NCI-H2081 (cell line): ENCODE results near the gene IRX5.
A peak's percentile ranks its signal among the peaks of the same experiment; 100 is the strongest.

ENCODE experiments used
- DNase-seq, 2 experiments: peaks; one replicate each; lab custom pipeline; 2025; lab: John Stamatoyannopoulos, UW

The IRX5 gene

DNA sequence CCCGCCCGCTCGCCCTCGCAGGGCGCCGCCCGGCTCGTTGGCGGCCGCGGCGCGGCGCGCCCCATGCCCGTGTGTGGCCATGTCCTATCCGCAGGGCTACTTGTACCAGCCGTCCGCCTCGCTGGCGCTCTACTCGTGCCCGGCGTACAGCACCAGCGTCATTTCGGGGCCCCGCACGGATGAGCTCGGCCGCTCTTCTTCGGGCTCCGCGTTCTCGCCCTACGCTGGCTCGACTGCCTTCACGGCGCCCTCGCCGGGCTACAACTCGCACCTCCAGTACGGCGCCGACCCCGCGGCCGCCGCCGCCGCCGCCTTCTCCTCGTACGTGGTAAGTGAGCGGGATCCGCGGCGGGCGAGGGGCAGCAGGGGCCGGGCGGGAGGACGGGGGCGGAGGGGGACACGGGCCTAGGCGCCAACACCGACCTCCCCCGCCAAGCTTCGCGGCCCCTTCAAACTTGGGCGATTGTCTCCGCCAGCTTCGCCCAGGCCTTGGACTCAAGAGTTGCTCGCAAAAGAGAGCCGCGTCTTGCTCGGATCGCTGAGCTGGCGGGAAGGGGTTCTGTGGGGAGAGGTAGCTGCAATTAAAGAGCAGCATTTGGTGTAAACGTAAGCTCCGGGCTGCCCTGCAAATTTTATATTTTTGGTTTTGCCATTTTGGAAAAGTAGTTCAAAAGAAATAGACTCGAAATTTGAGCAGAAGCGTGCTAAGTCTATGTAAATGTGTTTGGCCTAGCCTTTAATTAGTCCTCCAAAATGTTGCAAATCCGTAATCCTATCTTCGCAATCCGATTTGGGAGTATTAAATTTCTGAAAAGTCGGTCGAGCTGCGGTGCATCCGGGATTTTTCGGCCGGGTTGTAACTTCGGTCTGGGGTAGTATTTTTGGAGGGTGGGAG, 702 bp downstream of the IRX5 start:
- peak in 1 of 2 experiments; percentile 27 for DNase-seq

GRCh38 chr16:54932021-54932660, 1.5 kb downstream of the IRX5 start:
- DNase-seq: no peak

- DNase-seq: no peak
These were observed 2.1 kb downstream of the IRX5 start for GRCh38 chr16:54932737-54933254.

DNA sequence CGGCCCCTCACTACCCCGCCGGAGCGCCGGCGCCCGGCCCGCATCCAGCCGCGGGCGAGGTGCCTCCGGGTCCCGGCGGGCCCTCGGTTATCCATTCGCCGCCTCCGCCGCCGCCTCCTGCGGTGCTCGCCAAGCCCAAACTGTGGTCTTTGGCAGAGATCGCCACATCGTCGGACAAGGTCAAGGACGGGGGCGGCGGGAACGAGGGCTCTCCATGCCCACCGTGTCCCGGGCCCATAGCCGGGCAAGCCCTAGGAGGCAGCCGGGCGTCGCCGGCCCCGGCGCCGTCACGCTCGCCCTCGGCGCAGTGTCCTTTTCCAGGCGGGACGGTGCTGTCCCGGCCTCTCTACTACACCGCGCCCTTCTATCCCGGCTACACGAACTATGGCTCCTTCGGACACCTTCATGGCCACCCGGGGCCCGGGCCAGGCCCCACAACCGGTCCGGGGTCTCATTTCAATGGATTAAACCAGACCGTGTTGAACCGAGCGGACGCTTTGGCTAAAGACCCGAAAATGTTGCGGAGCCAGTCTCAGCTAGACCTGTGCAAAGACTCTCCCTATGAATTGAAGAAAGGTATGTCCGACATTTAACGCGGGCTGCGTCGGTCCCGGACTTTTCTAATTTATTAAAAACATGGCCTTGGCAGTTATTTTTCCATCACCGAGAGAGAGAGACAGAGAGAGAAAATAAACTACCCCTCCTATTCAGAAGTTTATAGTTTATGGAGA, 2.8 kb downstream of the IRX5 start:
- no peak for DNase-seq

DNA sequence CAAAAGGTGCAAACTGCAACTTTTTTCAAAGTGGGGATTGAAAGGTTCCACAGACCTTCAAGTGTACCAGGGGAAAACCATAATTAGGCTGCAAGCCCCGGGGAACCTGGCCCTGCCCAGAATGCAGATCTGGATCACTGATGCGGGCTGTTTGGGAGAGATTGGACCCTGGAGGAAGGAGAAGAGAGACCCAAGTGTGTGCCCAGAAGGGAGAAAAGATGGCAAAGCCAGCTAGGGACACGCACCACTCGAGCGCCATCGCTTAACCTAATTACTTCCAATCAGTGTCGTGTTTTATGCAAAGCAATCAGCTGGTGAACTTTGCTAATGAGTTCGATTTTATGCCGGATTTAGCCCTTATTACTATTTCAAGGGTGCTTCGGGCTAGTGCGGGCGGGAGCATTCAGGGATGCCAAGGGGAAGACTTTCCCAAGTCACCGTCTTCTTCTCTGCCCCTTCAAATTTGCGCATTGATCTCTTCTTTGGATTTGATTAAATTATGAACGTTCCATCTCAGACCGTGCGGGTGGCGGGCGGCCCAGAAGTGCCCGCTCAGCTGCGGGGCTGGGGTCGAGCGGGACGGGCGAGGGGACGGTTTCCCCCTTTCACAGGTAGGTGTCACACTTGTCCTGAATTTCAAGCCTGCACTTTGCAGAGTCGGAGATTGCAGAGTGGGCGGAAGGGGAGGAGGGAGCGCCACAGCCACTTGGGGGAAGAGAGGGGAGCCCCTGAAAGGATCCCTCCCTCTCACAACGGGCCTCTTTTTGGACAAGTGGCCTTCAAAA, 4.0 kb downstream of the IRX5 start:
- DNase-seq: peak in 1 of 2 experiments; percentile 6

DNA sequence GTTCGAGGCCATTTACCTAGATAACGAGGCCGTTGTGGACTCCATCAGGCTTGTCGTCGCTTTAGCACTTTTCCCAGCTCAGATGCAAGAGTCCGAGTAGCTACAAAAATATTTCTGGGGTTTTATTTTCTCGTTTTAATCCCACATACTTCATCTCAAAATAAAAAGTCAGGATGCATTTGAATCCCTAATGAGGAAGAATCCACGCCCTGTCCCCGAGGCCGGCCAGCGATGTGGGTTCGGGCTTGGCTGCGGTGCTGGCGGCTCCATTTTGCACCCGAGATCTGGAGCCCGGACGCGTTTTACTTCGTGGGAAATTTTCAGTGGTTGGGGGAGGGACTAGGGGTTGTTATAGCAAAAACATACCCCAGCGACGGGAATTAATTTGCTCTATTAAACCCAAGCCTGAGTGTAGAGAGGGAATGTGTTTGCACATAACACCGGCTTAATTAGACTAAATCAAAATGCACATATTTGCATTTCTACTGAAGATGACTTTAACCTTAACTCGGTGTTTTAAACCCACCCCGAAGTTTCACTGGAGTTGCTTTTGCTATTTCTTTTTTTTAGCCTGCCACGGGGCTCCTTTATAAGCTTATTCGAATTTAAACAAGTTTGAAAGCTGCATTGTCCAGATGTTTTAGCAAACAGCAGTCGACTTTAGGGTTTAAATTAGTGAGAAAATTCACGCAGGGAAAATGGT, 4.8 kb downstream of the IRX5 start:
- DNase-seq: no peak

DNA sequence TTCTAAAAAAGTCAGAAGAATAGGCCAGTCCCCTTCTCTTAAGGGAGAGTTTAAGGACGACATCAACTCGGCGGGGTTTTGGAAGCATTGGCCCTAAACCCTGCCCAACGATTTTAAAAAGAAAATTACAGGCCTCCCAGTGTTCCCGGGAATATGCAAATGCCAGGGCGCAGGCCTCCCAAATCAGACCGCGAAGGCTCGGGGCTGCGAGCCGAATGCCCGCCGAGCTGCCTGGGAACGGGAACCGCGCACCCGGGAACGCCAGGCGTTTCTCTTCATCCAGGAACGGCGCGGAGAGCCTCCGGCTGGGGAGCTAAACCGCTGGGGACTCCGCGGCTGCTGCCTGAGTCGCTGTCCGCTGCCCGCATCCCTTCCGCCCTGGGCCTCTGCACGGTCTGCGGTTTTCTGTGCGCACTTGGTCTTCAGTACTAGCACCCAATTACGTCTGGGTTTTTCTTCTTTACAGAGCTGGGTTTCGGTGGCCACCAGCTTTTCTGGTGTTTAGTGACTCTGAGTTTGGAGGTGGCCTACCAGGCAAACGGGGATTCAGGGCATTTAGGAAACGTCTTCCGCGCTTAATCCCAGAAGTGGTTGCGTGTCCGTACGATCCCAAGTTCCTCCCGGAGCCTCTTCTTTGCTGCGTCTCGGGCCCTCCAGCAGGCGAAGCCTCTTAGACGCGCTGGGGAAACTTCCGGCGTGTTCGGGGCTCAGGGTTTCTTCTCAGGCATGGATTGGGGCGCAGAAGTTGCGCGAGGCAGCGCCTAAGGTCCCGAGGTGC, 5.7 kb downstream of the IRX5 start:
- DNase-seq: peak in 1 of 2 experiments; percentile 12

DNA sequence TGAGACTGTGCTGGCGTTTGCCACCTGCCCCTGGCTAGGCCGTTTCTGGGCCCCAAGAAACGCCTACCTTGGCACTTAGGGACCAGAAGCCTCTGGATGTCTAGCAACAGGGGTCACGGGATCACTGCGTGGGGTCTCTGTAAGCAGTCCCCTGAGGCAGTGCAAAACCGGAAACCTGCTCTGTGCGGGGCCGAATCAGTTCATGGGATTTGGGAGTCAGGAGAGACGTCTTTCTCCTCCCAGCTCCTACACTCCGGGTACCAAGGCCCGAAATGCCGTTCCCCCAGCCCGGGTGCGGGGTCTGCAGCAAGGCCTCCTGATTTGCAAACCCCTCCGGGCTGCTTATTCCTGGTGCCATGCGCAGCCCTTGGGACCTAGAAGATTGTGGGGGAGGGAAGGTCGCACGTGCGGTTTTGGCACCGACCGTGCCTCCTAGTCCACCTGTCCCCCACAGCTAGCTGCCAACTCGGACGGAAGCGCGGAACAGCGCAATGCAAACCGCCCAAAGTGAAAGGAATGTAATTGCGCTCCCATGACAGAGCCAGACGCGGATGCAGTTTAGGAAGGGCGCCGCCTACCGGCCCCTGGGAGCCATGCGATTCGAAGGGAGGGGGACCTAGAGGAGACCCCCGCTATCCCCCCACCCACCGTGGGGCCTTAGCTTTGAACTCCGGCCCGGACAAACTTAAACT, 6.5 kb downstream of the IRX5 start:
- DNase-seq: no peak

- DNase-seq: no peak
These were observed 7.1 kb downstream of the IRX5 start for GRCh38 chr16:54937671-54938211.

- peak in 1 of 2 experiments; percentile 10 for DNase-seq
These were observed 7.8 kb downstream of the IRX5 start for GRCh38 chr16:54938212-54939028.

GRCh38 chr16:54939029-54939346, 8.3 kb downstream of the IRX5 start:
- DNase-seq: no peak

GRCh38 chr16:54939510-54940278, 9.0 kb downstream of the IRX5 start:
- DNase-seq: no peak

DNA sequence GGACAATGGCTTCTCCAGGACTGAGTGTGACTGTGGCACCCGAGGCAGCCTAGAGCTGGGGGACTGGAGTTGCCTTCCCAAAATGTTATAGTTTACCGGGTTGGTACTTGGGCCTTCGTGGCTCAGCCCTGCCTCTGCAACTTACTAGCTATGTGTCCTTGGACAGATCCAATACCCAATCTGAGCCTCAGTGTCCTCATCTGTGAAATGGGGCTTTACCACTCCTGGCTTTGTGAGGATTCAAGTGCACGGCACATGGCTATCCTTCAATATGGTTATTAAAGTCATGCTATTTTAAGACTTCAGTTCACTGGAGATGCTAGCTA, 9.6 kb downstream of the IRX5 start:
- DNase-seq: no peak

DNA sequence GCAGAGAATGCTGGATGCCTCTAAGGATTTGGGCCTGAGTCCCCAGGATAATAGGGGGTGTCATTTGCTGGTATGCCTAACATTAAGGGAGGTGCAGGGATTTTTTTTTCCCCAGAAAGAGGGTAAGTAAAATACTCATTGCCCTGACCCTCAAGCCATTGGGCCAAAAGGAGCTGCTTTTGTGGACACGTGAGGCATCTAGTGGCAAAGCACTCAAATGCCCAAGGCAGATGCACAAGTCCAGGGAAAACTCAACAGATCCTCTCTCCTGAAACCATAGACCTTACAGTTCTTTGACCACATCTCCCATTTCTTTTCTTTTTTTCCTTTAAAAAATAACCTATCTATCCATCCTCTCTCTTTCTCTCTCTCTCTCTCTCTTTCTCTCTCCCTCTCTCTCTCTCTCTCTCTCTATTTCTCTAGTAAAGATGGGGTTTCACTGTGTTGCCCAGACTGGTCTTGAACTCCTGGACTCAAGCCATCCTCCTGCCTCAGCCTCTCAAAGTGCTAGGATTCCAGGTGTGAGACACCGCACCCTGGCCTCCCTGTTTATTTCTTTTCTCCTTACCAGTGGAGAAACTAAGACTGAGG, 11.8 kb downstream of the IRX5 start:
- no peak for DNase-seq

DNA sequence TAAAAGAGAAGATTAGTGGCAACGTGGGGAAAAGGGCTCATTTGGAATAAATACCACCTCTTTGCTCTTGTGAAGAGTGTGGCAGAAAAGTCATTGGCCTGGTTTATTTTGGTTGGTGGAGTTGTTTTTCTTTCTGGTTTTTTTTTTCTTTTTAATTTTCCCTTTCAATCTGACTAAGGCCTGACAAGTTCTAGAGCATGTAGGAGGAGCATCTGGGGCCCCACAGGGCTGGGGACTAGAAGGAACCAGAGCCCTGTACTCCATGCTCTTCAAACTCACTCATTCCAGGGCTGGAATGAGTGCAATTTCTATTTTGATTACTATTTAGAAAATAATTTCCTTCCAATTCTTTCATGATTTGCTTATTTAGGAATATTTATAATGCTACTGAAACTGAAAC, 13.3 kb downstream of the IRX5 start:
- no peak for DNase-seq

- DNase-seq: no peak
These were observed 14.4 kb downstream of the IRX5 start for GRCh38 chr16:54945063-54945462.

DNA sequence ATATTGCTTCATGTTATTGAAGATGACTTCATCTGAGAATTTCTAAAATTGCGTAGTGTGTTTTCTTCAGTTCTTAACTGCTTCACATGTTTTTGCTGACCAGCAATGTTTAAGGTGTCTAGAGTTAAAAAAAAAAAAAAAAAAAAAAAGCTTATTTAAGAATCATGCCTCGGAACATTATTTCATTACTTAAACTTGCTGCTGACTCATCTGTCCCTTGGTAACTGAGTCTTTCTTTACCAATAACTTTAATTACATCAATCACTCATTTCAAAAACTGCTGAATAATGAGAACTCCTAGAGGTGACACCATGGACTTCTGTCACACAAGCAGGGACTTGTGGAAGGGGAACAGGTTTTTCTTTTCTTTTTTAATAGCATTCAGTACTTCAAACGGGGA, 16.2 kb downstream of the IRX5 start:
- DNase-seq: no peak

- DNase-seq: no peak
These were observed 17.0 kb downstream of the IRX5 start for GRCh38 chr16:54947616-54948015.
